ENCODE measurements around the gene FGF19. TPM values are rescaled to one million over a fixed set of nuclear protein-coding genes. Genes with fewer than 3 reads are reported as not detected.

The FGF19 gene
- total RNA-seq, 1 experiment from 2014 or later, result not detected

GRCh38 chr11:69686856-69687255 lies 17.0 kb downstream of the FGF19 start:
- Histone ChIP-seq H3K4me3 (no peak overlapping the region), H3K9me3 (no peaks in the 10 kb centered on the region; the same call in 1 of the 2 replicates)
- DNase-seq, result no peak

GRCh38 chr11:69686452-69686851 lies 17.4 kb downstream of the FGF19 start:
- Histone ChIP-seq H3K36me3 (no peaks in the 10 kb centered on the region), H3K9me3 (no peaks in the 10 kb centered on the region), H3K27me3 (no peaks in the 10 kb centered on the region), H3K4me3 (no peak overlapping the region)
- no peak for DNase-seq

More at GRCh38 chr11:69686856-69687255, 17.0 kb downstream of the FGF19 start:
- Histone ChIP-seq H3K36me3 (no peaks in the 10 kb centered on the region), H3K27me3 (no peaks in the 10 kb centered on the region)

- H3K9me3 ChIP-seq, result no peaks in the 10 kb centered on the region
- no peaks in the 10 kb centered on the region for H3K36me3 ChIP-seq
- no peak overlapping the region for H3K4me3 ChIP-seq
- DNase-seq, result no peak
- H3K27me3 ChIP-seq, result no peaks in the 10 kb centered on the region
These were observed 18.5 kb downstream of the FGF19 start for GRCh38 chr11:69685348-69685747.

- DNase-seq, result no peak
- Histone ChIP-seq H3K27me3 (no peaks in the 10 kb centered on the region), H3K9me3 (no peaks in the 10 kb centered on the region), H3K4me3 (no peak overlapping the region), H3K36me3 (no peaks in the 10 kb centered on the region)
These were observed 19.2 kb downstream of the FGF19 start for GRCh38 chr11:69684651-69685050.

GRCh38 chr11:69683764-69684333 lies 20.0 kb downstream of the FGF19 start:
- DNase-seq, result no peak
- no peaks in the 10 kb centered on the region for H3K27me3 ChIP-seq
- H3K9me3 ChIP-seq, result no peaks in the 10 kb centered on the region
- no peak overlapping the region for H3K4me3 ChIP-seq
- H3K36me3 ChIP-seq, result no peaks in the 10 kb centered on the region

- H3K9me3 ChIP-seq, result no peaks in the 10 kb centered on the region
- no peaks in the 10 kb centered on the region for H3K27me3 ChIP-seq
- H3K36me3 ChIP-seq, result no peaks in the 10 kb centered on the region
- DNase-seq, result no peak
- no peak overlapping the region for H3K4me3 ChIP-seq
These were observed 21.0 kb downstream of the FGF19 start for GRCh38 chr11:69682681-69683326.

GRCh38 chr11:69682221-69682620 lies 21.6 kb downstream of the FGF19 start:
- Histone ChIP-seq H3K27me3 (no peaks in the 10 kb centered on the region), H3K9me3 (no peaks in the 10 kb centered on the region), H3K4me3 (no peak overlapping the region), H3K36me3 (no peaks in the 10 kb centered on the region)
- no peak for DNase-seq

- DNase-seq, result no peak
- Histone ChIP-seq H3K9me3 (no peaks in the 10 kb centered on the region), H3K36me3 (no peaks in the 10 kb centered on the region), H3K4me3 (no peak overlapping the region), H3K27me3 (no peaks in the 10 kb centered on the region)
These were observed 23.1 kb downstream of the FGF19 start for GRCh38 chr11:69680688-69681087.

GRCh38 chr11:69677749-69678148 lies 26.1 kb downstream of the FGF19 start:
- no peaks in the 10 kb centered on the region for H3K9me3 ChIP-seq
- peaks cover 17% of the 10 kb centered on the region for H3K36me3 ChIP-seq
- no peak for DNase-seq
- H3K27me3 ChIP-seq, result no peaks in the 10 kb centered on the region
- no peak overlapping the region for H3K4me3 ChIP-seq

- Histone ChIP-seq H3K36me3 (peaks cover 44% of the 10 kb centered on the region), H3K9me3 (no peaks in the 10 kb centered on the region), H3K4me3 (peak within 1 kb of the TSS; percentile 95), H3K27me3 (no peaks in the 10 kb centered on the region)
- peak; percentile 93 for DNase-seq
These were observed 28.7 kb downstream of the FGF19 start, which contains the start of gene LTO1 for GRCh38 chr11:69674886-69675714. Gene LTO1 (minus strand): TSS chr11:69675353. CDS start chr11:69675239, 114 bp downstream.

- Histone ChIP-seq H3K4me3 (peak overlapping the region; percentile 95), H3K36me3 (peaks cover 51% of the 10 kb centered on the region), H3K27me3 (no peaks in the 10 kb centered on the region), H3K9me3 (no peaks in the 10 kb centered on the region)
- peak; percentile 64 for DNase-seq
These were observed 29.4 kb downstream of the FGF19 start for GRCh38 chr11:69674267-69674885.

- H3K4me3 ChIP-seq, result no peak overlapping the region
- peaks cover 71% of the 10 kb centered on the region for H3K36me3 ChIP-seq
- no peaks in the 10 kb centered on the region for H3K9me3 ChIP-seq
- no peak for DNase-seq
- H3K27me3 ChIP-seq, result no peaks in the 10 kb centered on the region
These were observed 31.9 kb downstream of the FGF19 start for GRCh38 chr11:69671734-69672465.

GRCh38 chr11:69670158-69670845 lies 33.5 kb downstream of the FGF19 start:
- Histone ChIP-seq H3K36me3 (peaks cover 73% of the 10 kb centered on the region), H3K9me3 (no peaks in the 10 kb centered on the region), H3K27me3 (no peaks in the 10 kb centered on the region), H3K4me3 (no peak overlapping the region)
- DNase-seq, result peak; percentile 72

- no peak overlapping the region for H3K4me3 ChIP-seq
- H3K9me3 ChIP-seq, result no peaks in the 10 kb centered on the region
- peaks cover 70% of the 10 kb centered on the region for H3K36me3 ChIP-seq
- DNase-seq, result no peak
- no peaks in the 10 kb centered on the region for H3K27me3 ChIP-seq
These were observed 34.3 kb downstream of the FGF19 start for GRCh38 chr11:69669486-69669885.

- DNase-seq, result no peak
- Histone ChIP-seq H3K36me3 (peaks cover 59% of the 10 kb centered on the region), H3K9me3 (no peaks in the 10 kb centered on the region), H3K27me3 (no peaks in the 10 kb centered on the region), H3K4me3 (no peak overlapping the region)
These were observed 35.9 kb downstream of the FGF19 start for GRCh38 chr11:69667619-69668604.
